GM21717 (cell line): ENCODE data around the gene COL16A1.
"Not testable (repeated sequence)": the region's sequence is repeated elsewhere in the genome, so short reads cannot be mapped to it uniquely, and the experiment has no call there.

Source experiments
- ATAC-seq: cut with Tn5 transposase; IDR thresholded peaks from one replicate; pipeline ENCODE4 v1.9.1; 2021; ENCODE audit warnings: mild to moderate bottlenecking, moderate library complexity; ENCODE audit not compliant: unreplicated experiment

Gene COL16A1

GRCh38 chr1:31707059-31707600 lies 3.3 kb upstream of the COL16A1 start:
- not testable (repeated sequence) for ATAC-seq

GRCh38 chr1:31706384-31707058 lies 2.7 kb upstream of the COL16A1 start:
- ATAC-seq = no peak

GRCh38 chr1:31705080-31705866 lies 1.5 kb upstream of the COL16A1 start:
- ATAC-seq = no peak

- ATAC-seq = no peak
Measured at GRCh38 chr1:31704271-31705079, 658 bp upstream of the COL16A1 start.

- no peak for ATAC-seq
Measured at GRCh38 chr1:31702836-31703404, 897 bp downstream of the COL16A1 start.

GRCh38 chr1:31701091-31701736 lies 2.6 kb downstream of the COL16A1 start:
- ATAC-seq = no peak

GRCh38 chr1:31700468-31701090 lies 3.2 kb downstream of the COL16A1 start:
- ATAC-seq = no peak

GRCh38 chr1:31699341-31699891 lies 4.4 kb downstream of the COL16A1 start:
- ATAC-seq = no peak

GRCh38 chr1:31697369-31697984 lies 6.3 kb downstream of the COL16A1 start:
- ATAC-seq = no peak

- no peak for ATAC-seq
Measured at GRCh38 chr1:31696242-31696641, 7.6 kb downstream of the COL16A1 start.

- no peak for ATAC-seq
Measured at GRCh38 chr1:31695327-31695726, 8.5 kb downstream of the COL16A1 start.

GRCh38 chr1:31694964-31695313 lies 8.9 kb downstream of the COL16A1 start:
- ATAC-seq = no peak

- no peak for ATAC-seq
Measured at GRCh38 chr1:31694069-31694963, 9.5 kb downstream of the COL16A1 start.

- no peak for ATAC-seq
Measured at GRCh38 chr1:31693231-31693630, 10.6 kb downstream of the COL16A1 start.

- no peak for ATAC-seq
Measured at GRCh38 chr1:31691951-31692350, 11.9 kb downstream of the COL16A1 start.

GRCh38 chr1:31691446-31691845 lies 12.4 kb downstream of the COL16A1 start:
- ATAC-seq = no peak

- no peak for ATAC-seq
Measured at GRCh38 chr1:31690921-31691320, 12.9 kb downstream of the COL16A1 start.

GRCh38 chr1:31689854-31690253 lies 14.0 kb downstream of the COL16A1 start:
- ATAC-seq = no peak
